ENCODE data around the gene HLCS. TPM values are rescaled to one million over a fixed set of nuclear protein-coding genes. Genes with fewer than 3 reads are reported as not detected.

Gene HLCS
- total RNA-seq, 3 donors from 2014 or later (not counting 1 experiment from before 2014, with no cell fraction given): 28.4 to 36.0 (median 33.0) TPM

DNA sequence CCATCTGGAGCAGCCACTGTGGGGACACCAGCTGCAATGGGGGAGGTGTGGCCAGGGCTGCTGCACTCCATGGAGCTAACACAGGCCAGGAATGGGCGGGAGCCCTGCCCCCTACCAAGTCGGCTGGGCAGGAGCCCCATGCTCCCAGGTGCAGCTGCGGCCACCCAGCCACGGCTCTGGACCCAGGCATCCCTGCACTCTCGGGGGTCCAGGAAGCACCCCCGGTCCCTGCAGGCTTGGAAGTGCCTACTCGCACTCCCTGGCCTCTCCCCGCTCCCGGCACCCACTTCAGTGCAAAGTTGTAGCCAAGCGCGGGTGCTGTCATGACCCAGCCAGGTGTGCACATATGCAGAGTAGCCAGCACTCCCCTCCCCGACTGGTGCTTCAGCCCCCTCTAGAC lies 91.8 kb downstream of the HLCS start:
- H3K27me3 ChIP-seq (ENCODE audit: control insufficient read depth, insufficient read depth, low read length): no peaks in the 10 kb centered on the region
- TF ChIP-seq, protein P1, sequence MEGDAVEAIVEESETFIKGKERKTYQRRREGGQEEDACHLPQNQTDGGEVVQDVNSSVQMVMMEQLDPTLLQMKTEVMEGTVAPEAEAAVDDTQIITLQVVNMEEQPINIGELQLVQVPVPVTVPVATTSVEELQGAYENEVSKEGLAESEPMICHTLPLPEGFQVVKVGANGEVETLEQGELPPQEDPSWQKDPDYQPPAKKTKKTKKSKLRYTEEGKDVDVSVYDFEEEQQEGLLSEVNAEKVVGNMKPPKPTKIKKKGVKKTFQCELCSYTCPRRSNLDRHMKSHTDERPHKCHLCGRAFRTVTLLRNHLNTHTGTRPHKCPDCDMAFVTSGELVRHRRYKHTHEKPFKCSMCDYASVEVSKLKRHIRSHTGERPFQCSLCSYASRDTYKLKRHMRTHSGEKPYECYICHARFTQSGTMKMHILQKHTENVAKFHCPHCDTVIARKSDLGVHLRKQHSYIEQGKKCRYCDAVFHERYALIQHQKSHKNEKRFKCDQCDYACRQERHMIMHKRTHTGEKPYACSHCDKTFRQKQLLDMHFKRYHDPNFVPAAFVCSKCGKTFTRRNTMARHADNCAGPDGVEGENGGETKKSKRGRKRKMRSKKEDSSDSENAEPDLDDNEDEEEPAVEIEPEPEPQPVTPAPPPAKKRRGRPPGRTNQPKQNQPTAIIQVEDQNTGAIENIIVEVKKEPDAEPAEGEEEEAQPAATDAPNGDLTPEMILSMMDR (IDR thresholded peaks at IDR 0.05): no peak
- Mint-ChIP-seq H3K9me3 (peaks cover 0 to 4% of the 10 kb centered on the region in 2 donors), H3K36me3 (peaks cover 9% of the 10 kb centered on the region), H3K4me3 (no peak overlapping the region), H3K27ac (no peak overlapping the region), H3K27me3 (ENCODE audit: low read depth in 2 of 2) (no peaks in the 10 kb centered on the region), H3K4me1 (no peaks in the 10 kb centered on the region)
- intact Hi-C loops (cut with micrococcal nuclease): no loop called here
- H3K9me3 ChIP-seq (ENCODE audit: control insufficient read depth, insufficient read depth, low read length): no peaks in the 10 kb centered on the region
- ATAC-seq (no peak), DNase-seq (no peak)
- no peak overlapping the region for H3K4me3 ChIP-seq (ENCODE audit: low read length)
- WGBS (ENCODE audit: insufficient coverage): 95% methylated on average over 12 of the region's 12 CpGs
- no peak overlapping the region for H3K27ac ChIP-seq (ENCODE audit: low read length)
- no peaks in the 10 kb centered on the region for H3K4me1 ChIP-seq (ENCODE audit: control insufficient read depth, insufficient read depth, low read length)
- no peaks in the 10 kb centered on the region for H3K36me3 ChIP-seq (ENCODE audit: control insufficient read depth, insufficient read depth, low read length)

DNA sequence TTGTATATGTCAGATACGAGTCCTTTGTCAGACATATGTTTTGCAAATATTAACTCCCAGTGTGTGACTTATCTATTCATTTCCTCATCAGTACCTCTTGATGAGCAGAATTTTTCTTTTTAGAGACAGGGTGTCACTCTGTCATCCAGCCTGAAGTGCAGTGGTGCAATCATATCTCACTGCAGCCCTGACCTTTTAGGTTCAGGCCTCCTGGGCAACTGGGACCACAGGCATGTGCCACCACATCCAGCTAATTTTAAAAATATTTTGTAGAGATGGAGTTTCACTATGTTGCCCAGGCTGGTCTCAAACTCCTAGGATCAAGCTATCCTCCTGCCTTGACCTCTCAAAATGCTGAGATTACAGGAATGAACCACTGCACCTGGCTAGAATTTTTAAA lies 93.0 kb downstream of the HLCS start:
- Histone ChIP-seq H3K4me1 (ENCODE audit: control insufficient read depth, insufficient read depth, low read length) (no peaks in the 10 kb centered on the region), H3K4me3 (ENCODE audit: low read length) (no peak overlapping the region), H3K36me3 (ENCODE audit: control insufficient read depth, insufficient read depth, low read length) (no peaks in the 10 kb centered on the region), H3K27me3 (ENCODE audit: control insufficient read depth, insufficient read depth, low read length) (no peaks in the 10 kb centered on the region), H3K27ac (ENCODE audit: low read length) (no peak overlapping the region), H3K9me3 (ENCODE audit: control insufficient read depth, insufficient read depth, low read length) (no peaks in the 10 kb centered on the region)
- Mint-ChIP-seq H3K4me3 (no peak overlapping the region), H3K4me1 (no peaks in the 10 kb centered on the region), H3K27ac (no peak overlapping the region), H3K9me3 (peaks cover 0 to 4% of the 10 kb centered on the region in 2 donors), H3K36me3 (peaks cover 9% of the 10 kb centered on the region), H3K27me3 (ENCODE audit: low read depth in 2 of 2) (no peaks in the 10 kb centered on the region)
- ATAC-seq: no peak
- DNase-seq: no peak
- intact Hi-C loops (cut with micrococcal nuclease): no loop called here
- TF ChIP-seq, protein P1 (IDR thresholded peaks at IDR 0.05): no peak
- 100% methylated on average over 1 of the region's 1 CpG for WGBS (ENCODE audit: insufficient coverage)

DNA sequence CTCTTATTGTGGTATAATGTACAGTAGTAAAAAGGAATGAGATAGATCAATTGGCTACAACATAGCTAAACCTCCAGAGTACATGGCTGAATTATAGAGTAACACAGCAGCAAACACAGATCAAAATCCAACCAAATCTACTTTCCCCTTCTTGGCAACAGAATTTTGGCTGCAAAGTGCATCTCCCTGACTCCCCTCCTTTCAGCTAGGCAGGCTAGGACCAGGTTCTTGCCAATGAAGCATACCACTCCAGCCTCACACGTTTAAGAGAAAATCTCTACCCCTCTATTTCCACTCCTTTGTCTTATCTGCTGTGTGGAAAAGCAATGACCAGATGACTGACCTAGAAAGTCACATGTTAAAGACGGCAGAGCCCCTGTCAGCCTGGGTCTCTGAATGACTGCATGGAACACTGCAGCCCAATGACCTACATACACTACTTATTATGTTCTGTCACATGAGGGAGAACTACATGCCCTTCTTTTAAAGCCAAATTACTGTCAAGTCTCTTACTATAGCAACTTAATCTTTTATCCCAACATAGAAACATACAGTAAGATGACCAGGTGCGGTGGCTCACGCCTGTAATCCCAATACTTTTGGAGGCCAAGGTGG lies 99.1 kb downstream of the HLCS start:
- H3K4me1 ChIP-seq (ENCODE audit: control insufficient read depth, insufficient read depth, low read length): no peaks in the 10 kb centered on the region
- H3K27me3 ChIP-seq (ENCODE audit: control insufficient read depth, insufficient read depth, low read length): no peaks in the 10 kb centered on the region
- Mint-ChIP-seq H3K9me3 (no peaks in the 10 kb centered on the region), H3K27ac (peak overlapping the region in 1 of 2 donors; percentile 42), H3K4me1 (peaks cover 9 to 21% of the 10 kb centered on the region in 2 donors), H3K36me3 (no peaks in the 10 kb centered on the region), H3K27me3 (ENCODE audit: low read depth in 2 of 2) (no peaks in the 10 kb centered on the region), H3K4me3 (no peak overlapping the region)
- ATAC-seq: no peak
- TF ChIP-seq, protein P1 (IDR thresholded peaks at IDR 0.05): no peak
- 91% methylated on average over 4 of the region's 4 CpGs for WGBS (ENCODE audit: insufficient coverage)
- no peak overlapping the region for H3K4me3 ChIP-seq (ENCODE audit: low read length)
- intact Hi-C loops (cut with micrococcal nuclease): no loop called here
- H3K9me3 ChIP-seq (ENCODE audit: control insufficient read depth, insufficient read depth, low read length): no peaks in the 10 kb centered on the region
- H3K36me3 ChIP-seq (ENCODE audit: control insufficient read depth, insufficient read depth, low read length): no peaks in the 10 kb centered on the region
- no peak overlapping the region for H3K27ac ChIP-seq (ENCODE audit: low read length)
- no peak for DNase-seq

DNA sequence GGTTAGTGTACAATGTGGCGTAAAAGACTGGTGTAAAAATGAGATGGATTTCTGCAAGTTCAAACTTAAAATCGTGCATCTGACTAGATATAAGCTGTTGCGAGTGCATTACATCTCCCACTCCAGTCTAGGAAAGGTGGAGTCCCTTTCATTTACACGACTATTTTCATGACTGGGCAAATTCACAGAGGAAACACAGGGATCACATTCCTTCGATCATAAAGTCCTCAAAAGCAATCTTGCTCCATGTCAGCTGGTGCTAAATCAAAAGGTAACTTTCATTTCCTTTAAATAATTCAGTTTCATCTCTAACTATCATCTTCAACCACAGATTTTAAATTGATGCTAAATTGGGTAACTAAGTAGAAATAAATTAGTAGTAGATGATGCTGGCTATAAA lies 100.0 kb downstream of the HLCS start:
- TF ChIP-seq, protein P1 (IDR thresholded peaks at IDR 0.05): no peak
- Mint-ChIP-seq H3K4me1 (peaks cover 9 to 28% of the 10 kb centered on the region in 2 donors), H3K27me3 (ENCODE audit: low read depth in 2 of 2) (no peaks in the 10 kb centered on the region), H3K27ac (no peak overlapping the region), H3K4me3 (no peak overlapping the region), H3K36me3 (no peaks in the 10 kb centered on the region), H3K9me3 (no peaks in the 10 kb centered on the region)
- H3K4me3 ChIP-seq (ENCODE audit: low read length): no peak overlapping the region
- no peaks in the 10 kb centered on the region for H3K27me3 ChIP-seq (ENCODE audit: control insufficient read depth, insufficient read depth, low read length)
- H3K36me3 ChIP-seq (ENCODE audit: control insufficient read depth, insufficient read depth, low read length): no peaks in the 10 kb centered on the region
- WGBS (ENCODE audit: insufficient coverage): 83% methylated on average over 5 of the region's 5 CpGs
- intact Hi-C loops (cut with micrococcal nuclease): no loop called here
- H3K27ac ChIP-seq (ENCODE audit: low read length): no peak overlapping the region
- no peaks in the 10 kb centered on the region for H3K9me3 ChIP-seq (ENCODE audit: control insufficient read depth, insufficient read depth, low read length)
- ATAC-seq (no peak), DNase-seq (no peak)
- H3K4me1 ChIP-seq (ENCODE audit: control insufficient read depth, insufficient read depth, low read length): no peaks in the 10 kb centered on the region
